ENCODE results near the gene EXOC3L1. TPM values are rescaled to one million over a fixed set of nuclear protein-coding genes. Genes with fewer than 3 reads are reported as not detected.
A peak's percentile ranks its signal among the peaks of the same experiment; 100 is the strongest.

Gene EXOC3L1
- total RNA-seq, 1 experiment from 2014 or later, result 0.61 TPM

DNA sequence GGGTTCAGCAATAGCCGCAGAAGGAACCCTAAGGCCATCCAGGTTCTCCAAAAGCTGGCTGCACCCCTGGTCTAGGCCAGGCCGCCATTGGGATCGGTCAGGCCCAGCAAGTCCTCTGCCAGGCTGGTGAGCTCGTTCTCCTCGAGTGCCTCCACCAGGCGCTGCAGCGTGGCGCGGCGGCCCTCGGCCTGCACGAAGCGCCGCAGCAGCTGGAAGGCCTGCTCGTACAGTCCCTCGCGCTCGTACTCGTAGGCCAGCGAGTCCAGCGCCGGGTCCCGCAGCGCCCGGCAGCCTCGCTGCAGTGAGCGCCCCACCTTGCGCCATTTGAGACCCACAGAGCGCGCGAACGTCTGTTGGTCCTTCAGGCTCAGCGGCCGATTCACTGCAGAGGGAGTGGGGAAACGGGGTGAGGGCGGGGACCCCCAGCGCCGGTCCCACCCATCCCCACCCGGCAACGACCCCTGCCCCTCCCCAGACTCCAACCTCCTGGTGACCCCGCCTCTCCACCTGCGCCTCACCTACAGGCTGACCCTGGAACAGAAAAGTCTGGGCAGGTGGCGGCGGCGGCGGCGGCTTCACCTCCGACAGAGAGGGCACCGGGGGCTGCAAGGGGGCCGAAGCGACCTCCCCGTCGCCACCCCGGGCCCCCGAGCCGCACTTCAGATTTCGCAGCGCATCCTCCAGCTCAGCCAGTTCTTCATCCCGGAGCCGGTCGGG, 35.2 kb downstream of the EXOC3L1 start:
- Mint-ChIP-seq H3K9me3 (ENCODE audit: unreplicated experiment) (no peaks in the 10 kb centered on the region), H3K4me1 (ENCODE audit: low read depth, unreplicated experiment) (peaks cover 6% of the 10 kb centered on the region), H3K27me3 (ENCODE audit: insufficient read depth, unreplicated experiment) (no peaks in the 10 kb centered on the region), H3K36me3 (ENCODE audit: insufficient read depth, unreplicated experiment) (peaks cover 14% of the 10 kb centered on the region), H3K27ac (ENCODE audit: unreplicated experiment) (no peak overlapping the region), H3K4me3 (ENCODE audit: unreplicated experiment) (no peak overlapping the region)
- H3K4me3 ChIP-seq (ENCODE audit: low read depth, low read length), result no peak overlapping the region; the same call in 1 of the 2 replicates
- H3K4me1 ChIP-seq, result peaks cover 4% of the 10 kb centered on the region
- H3K27me3 ChIP-seq (replicated peaks; ENCODE audit: control insufficient read depth, insufficient read depth, low read length), result no peaks in the 10 kb centered on the region
- DNase-seq, result peak in 1 of 2 experiments; percentile 30
- ChIA-PET POLR2A (interaction anchor here (1.0 to 1.1 kb wide), 2 partner anchors 16 to 137 kb away, joined by 4 to 6 read pairs; partner anchors contain the start of gene NOL3), CTCF (interaction anchor here (0.5 to 2.8 kb wide), 30 partner anchors 9 to 282 kb away, joined by 3 to 57 read pairs (median 5); partner anchors contain the start of genes CBFB, CES3, FHOD1 and MATCAP1)
- TF ChIP-seq, protein P1, sequence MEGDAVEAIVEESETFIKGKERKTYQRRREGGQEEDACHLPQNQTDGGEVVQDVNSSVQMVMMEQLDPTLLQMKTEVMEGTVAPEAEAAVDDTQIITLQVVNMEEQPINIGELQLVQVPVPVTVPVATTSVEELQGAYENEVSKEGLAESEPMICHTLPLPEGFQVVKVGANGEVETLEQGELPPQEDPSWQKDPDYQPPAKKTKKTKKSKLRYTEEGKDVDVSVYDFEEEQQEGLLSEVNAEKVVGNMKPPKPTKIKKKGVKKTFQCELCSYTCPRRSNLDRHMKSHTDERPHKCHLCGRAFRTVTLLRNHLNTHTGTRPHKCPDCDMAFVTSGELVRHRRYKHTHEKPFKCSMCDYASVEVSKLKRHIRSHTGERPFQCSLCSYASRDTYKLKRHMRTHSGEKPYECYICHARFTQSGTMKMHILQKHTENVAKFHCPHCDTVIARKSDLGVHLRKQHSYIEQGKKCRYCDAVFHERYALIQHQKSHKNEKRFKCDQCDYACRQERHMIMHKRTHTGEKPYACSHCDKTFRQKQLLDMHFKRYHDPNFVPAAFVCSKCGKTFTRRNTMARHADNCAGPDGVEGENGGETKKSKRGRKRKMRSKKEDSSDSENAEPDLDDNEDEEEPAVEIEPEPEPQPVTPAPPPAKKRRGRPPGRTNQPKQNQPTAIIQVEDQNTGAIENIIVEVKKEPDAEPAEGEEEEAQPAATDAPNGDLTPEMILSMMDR (IDR thresholded peaks at IDR 0.05; ENCODE audit: insufficient read depth in 1 of 2, low read depth in 1 of 2, low read length in 1 of 2, severe bottlenecking in 1 of 2, unreplicated experiment in 1 of 2), result no peak
- H3K9me3 ChIP-seq, result no peaks in the 10 kb centered on the region
- intact Hi-C loops (cut with micrococcal nuclease; ENCODE audit: unreplicated experiment), result loop anchor here (1.0 kb wide), 1 partner anchor 136 kb away; no protein-coding TSS in a partner anchor
- H3K36me3 ChIP-seq (ENCODE audit: control insufficient read depth, insufficient read depth, low read length), result no peaks in the 10 kb centered on the region
- no TSS peak for BruUV-seq (replicated peaks)

DNA sequence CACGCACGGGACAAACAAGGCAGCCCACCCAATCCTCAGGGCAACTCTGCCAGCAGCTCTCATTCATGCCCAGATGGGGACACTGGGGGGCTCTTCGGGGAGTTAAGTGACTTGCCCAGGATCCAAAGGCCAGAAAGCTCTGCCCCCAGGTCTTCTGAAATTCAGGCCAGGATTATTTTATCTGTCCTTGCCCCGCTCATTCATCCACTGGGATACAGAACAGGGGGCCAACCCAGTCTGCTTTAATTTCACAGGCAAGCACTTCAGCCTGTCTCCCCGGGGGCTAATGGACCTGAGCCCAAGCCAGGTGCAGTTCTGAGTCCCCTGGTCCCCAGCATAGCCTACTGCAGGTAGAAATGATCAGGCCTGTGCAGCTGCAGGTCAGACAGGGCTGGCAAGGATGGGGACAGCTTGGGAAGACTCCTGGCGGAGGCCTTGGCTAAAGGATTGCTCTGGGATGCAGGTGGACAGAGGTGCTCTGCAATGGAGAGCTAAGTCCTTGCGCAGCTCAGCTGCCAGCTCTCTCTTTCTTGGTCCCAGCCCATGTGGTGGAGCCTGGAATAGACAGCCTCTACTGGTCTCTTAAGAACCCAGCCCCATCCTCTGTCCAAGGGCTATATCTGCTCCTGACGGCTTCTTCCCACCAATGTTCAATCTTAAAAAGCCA, 38.4 kb downstream of the EXOC3L1 start:
- no peaks in the 10 kb centered on the region for H3K9me3 Mint-ChIP-seq (ENCODE audit: unreplicated experiment)
- CTCF ChIA-PET, result interaction anchor here (0.7 to 2.8 kb wide), 8 partner anchors 8 to 191 kb away, joined by 3 to 23 read pairs (median 4); partner anchors contain the start of genes CES3, FBXL8, NOL3 and TRADD
- no peaks in the 10 kb centered on the region for H3K9me3 ChIP-seq
- TF ChIP-seq, protein P1 (IDR thresholded peaks at IDR 0.05; ENCODE audit: insufficient read depth in 1 of 2, low read depth in 1 of 2, low read length in 1 of 2, severe bottlenecking in 1 of 2, unreplicated experiment in 1 of 2), result no peak
- H3K27ac Mint-ChIP-seq (ENCODE audit: unreplicated experiment), result peak overlapping the region; percentile 85
- intact Hi-C loops (cut with micrococcal nuclease; ENCODE audit: unreplicated experiment), result loop anchor here (2.0 kb wide), 2 partner anchors 43 to 197 kb away; partner anchors contain the start of gene PHAF1
- POLR2A ChIA-PET, result interaction anchor here (0.5 to 1.6 kb wide), 4 partner anchors 9 to 106 kb away, joined by 3 to 8 read pairs (median 5); partner anchors contain the start of genes FBXL8 and TRADD
- DNase-seq, result no peak
- H3K27me3 ChIP-seq (replicated peaks; ENCODE audit: control insufficient read depth, insufficient read depth, low read length), result no peaks in the 10 kb centered on the region
- peak overlapping the region; percentile 81 for H3K4me3 Mint-ChIP-seq (ENCODE audit: unreplicated experiment)
- H3K4me3 ChIP-seq (ENCODE audit: low read depth, low read length), result peak overlapping the region; percentile 75; the same call in 1 of the 2 replicates
- BruUV-seq (replicated peaks), result no TSS peak
- peaks cover 2% of the 10 kb centered on the region; the same call in 1 of the 2 replicates for H3K36me3 ChIP-seq (ENCODE audit: control insufficient read depth, insufficient read depth, low read length)
- H3K4me1 ChIP-seq, result peaks cover 4% of the 10 kb centered on the region
- no peaks in the 10 kb centered on the region for H3K27me3 Mint-ChIP-seq (ENCODE audit: insufficient read depth, unreplicated experiment)
- H3K4me1 Mint-ChIP-seq (ENCODE audit: low read depth, unreplicated experiment), result no peaks in the 10 kb centered on the region
- peaks cover 29% of the 10 kb centered on the region for H3K36me3 Mint-ChIP-seq (ENCODE audit: insufficient read depth, unreplicated experiment)

Measured in Caco-2 (cell line).